Measurements from ENCODE around the gene TNNI3.
A peak's percentile ranks its signal among the peaks of the same experiment; 100 is the strongest.
"Not testable (repeated sequence)": the region's sequence is repeated elsewhere in the genome, so short reads cannot be mapped to it uniquely, and the experiment has no call there.

The TNNI3 gene

GRCh38 chr19:55172741-55173140 lies 15.2 kb upstream of the TNNI3 start:
- no peak for DNase-seq (ENCODE audit: low read depth)

- DNase-seq (ENCODE audit: low read depth) = not testable (repeated sequence)
Measured at GRCh38 chr19:55172318-55172717, 14.8 kb upstream of the TNNI3 start.

GRCh38 chr19:55171440-55171839 lies 13.9 kb upstream of the TNNI3 start:
- DNase-seq (ENCODE audit: low read depth) = no peak

DNA sequence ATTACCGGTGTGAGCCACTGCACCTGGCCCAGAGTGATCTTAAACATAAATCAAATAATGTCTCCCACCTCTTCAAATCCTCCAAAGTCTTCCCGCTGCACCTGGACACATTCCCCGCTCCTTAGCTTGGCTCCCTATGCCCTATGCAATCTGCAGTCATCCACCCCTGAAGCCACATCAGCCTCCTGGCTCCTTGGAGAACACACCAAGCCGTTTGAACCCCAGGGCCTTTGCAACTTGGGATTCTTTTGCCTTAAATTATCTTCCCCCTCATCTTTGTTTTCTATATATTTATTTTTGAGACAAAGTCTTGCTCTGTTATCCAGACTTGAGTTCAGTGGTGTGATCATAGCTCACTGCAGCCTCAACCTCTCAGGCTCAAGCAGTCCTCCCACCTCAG lies 11.6 kb upstream of the TNNI3 start:
- no peak for DNase-seq (ENCODE audit: low read depth)

DNA sequence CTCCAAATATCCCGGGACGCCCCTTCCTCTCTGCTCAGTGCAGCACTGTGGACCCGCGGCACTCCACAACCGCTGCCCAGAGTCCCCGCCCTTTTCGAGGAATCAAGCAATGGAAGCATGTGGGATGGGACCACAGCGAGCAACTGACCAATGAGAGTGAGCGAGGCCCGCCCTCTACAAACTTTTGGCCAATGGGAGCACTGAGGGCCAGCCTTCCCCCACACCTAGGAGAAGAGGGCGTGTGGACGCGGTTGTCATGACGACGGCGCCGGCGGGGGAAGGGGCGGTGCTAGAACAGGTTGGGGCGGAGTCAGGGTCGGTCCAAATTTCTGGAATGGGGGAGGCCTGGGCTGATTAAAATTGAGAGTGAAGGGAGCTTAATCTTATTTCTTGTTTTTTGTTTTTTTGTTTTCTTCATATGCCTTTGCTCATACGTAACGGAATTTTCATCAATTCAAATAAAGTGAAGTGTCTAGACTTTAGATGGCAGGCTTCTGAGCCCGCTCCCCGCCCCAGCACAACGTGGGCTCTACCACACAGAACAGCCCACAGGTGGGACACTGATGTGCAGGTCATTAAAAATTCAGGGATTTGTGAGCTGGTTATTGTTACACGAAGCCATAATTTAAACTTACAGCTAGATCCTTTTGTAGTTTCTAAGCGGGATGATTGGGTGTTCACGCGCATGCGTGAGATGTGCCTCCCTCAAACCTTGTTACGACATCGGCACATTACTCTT lies 9.2 kb upstream of the TNNI3 start, which contains the start of gene DNAAF3:
Gene DNAAF3 (minus strand): TSS at position 84 of the 739 bp plus-strand sequence. CDS start 200 bp downstream, outside the sequence.
- DNase-seq (ENCODE audit: low read depth) = peak; percentile 51

- no peak for DNase-seq (ENCODE audit: low read depth)
Measured at GRCh38 chr19:55165952-55166529, 8.5 kb upstream of the TNNI3 start.

- DNase-seq (ENCODE audit: low read depth) = no peak
Measured at GRCh38 chr19:55161571-55162322, 4.2 kb upstream of the TNNI3 start.

GRCh38 chr19:55160986-55161365 lies 3.4 kb upstream of the TNNI3 start:
- DNase-seq (ENCODE audit: low read depth) = no peak

GRCh38 chr19:55160128-55160985 lies 2.8 kb upstream of the TNNI3 start:
- DNase-seq (ENCODE audit: low read depth) = peak; percentile 79

GRCh38 chr19:55158848-55159749 lies 1.6 kb upstream of the TNNI3 start:
- DNase-seq (ENCODE audit: low read depth) = no peak

DNA sequence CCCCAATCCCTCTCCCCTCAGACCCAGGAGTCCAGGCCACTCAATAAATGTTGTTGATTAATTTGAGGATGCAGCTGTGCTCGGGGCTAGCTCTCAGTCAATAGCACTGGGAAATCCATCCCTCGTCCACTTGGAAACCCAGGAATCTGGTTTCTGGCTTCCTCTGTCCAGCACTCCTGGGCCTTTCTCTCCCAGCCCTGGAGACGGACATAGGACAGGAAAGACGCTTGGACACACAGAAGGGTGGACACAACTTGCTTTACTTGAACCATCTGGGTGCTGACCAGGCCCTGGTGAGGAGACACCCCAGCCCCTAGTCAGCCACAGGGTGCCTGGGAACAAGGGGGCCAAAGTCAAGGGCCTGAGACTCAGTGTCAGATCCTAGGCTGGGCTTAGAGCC lies 891 bp upstream of the TNNI3 start:
- no peak for DNase-seq (ENCODE audit: low read depth)

GRCh38 chr19:55156202-55157063 lies 1.1 kb downstream of the TNNI3 start:
- DNase-seq (ENCODE audit: low read depth) = peak; percentile 31

- DNase-seq (ENCODE audit: low read depth) = not testable (repeated sequence)
Measured at GRCh38 chr19:55155784-55156183, 1.7 kb downstream of the TNNI3 start.

GRCh38 chr19:55153652-55154264 lies 3.8 kb downstream of the TNNI3 start:
- no peak for DNase-seq (ENCODE audit: low read depth)

- DNase-seq (ENCODE audit: low read depth) = no peak
Measured at GRCh38 chr19:55152017-55152416, 5.5 kb downstream of the TNNI3 start.

GRCh38 chr19:55149078-55150003 lies 8.2 kb downstream of the TNNI3 start, which contains the start of gene TNNT1:
Gene TNNT1, minus strand, starts transcription at chr19:55149206. Its CDS starts 2,049 bp downstream, at chr19:55147157.
- no peak for DNase-seq (ENCODE audit: low read depth)

GRCh38 chr19:55147545-55148251 lies 9.8 kb downstream of the TNNI3 start:
- no peak for DNase-seq (ENCODE audit: low read depth)

All from activated T-cell treated with anti-CD3 and anti-CD28 coated beads for 1 hour (primary cell).